Fibroblast of skin of scalp (primary cell): ENCODE results near the gene RNF150.

Experiments used
- DNase-seq: peaks from one replicate; pipeline ENCODE4 v3.0.0-alpha.2; 2013

The RNF150 gene

GRCh38 chr4:140971077-140971792, 162.0 kb downstream of the RNF150 start:
- DNase-seq, result no peak

GRCh38 chr4:140969296-140969695, 164.0 kb downstream of the RNF150 start:
- DNase-seq, result no peak

GRCh38 chr4:140968371-140968770, 164.9 kb downstream of the RNF150 start:
- DNase-seq, result peak; percentile 20

- no peak for DNase-seq
These were observed 169.4 kb downstream of the RNF150 start for GRCh38 chr4:140963883-140964282.

- peak; percentile 56 for DNase-seq
These were observed 177.6 kb downstream of the RNF150 start for GRCh38 chr4:140955641-140956040.

GRCh38 chr4:140952717-140953116, 180.6 kb downstream of the RNF150 start:
- peak; percentile 73 for DNase-seq

GRCh38 chr4:140947506-140947905, 185.8 kb downstream of the RNF150 start:
- no peak for DNase-seq

GRCh38 chr4:140945106-140945505, 188.2 kb downstream of the RNF150 start:
- no peak for DNase-seq

- peak; percentile 87 for DNase-seq
These were observed 188.7 kb downstream of the RNF150 start for GRCh38 chr4:140944572-140944971.

- peak; percentile 79 for DNase-seq
These were observed 189.1 kb downstream of the RNF150 start for GRCh38 chr4:140944199-140944515.

- peak; percentile 93 for DNase-seq
These were observed 189.6 kb downstream of the RNF150 start for GRCh38 chr4:140943486-140944198.

- DNase-seq, result no peak
These were observed 192.7 kb downstream of the RNF150 start for GRCh38 chr4:140940589-140940988.

GRCh38 chr4:140937866-140938265, 195.4 kb downstream of the RNF150 start:
- peak; percentile 93 for DNase-seq

GRCh38 chr4:140935254-140935653, 198.0 kb downstream of the RNF150 start:
- peak; percentile 40 for DNase-seq

GRCh38 chr4:140932501-140933045, 200.7 kb downstream of the RNF150 start:
- DNase-seq, result no peak

- DNase-seq, result no peak
These were observed 201.4 kb downstream of the RNF150 start for GRCh38 chr4:140931911-140932310.

GRCh38 chr4:140930557-140930956, 202.7 kb downstream of the RNF150 start:
- no peak for DNase-seq

GRCh38 chr4:140930011-140930410, 203.3 kb downstream of the RNF150 start:
- DNase-seq, result no peak

- DNase-seq, result peak; percentile 42
These were observed 204.4 kb downstream of the RNF150 start for GRCh38 chr4:140928880-140929279.

- peak; percentile 68 for DNase-seq
These were observed 206.6 kb downstream of the RNF150 start for GRCh38 chr4:140926672-140927071.

- DNase-seq, result no peak
These were observed 207.9 kb downstream of the RNF150 start for GRCh38 chr4:140925417-140925816.

GRCh38 chr4:140924761-140925392, 208.4 kb downstream of the RNF150 start:
- no peak for DNase-seq
